K562 (cell line): ENCODE data around the gene SLC12A6. TPM values are rescaled to one million over a fixed set of nuclear protein-coding genes. Genes with fewer than 3 reads are reported as not detected.

Experiments
- ARID1B ChIP-seq: fragments of 450-650 bp; IDR thresholded peaks from 2 replicates; pipeline ENCODE4 v1.6.1; 2016; ENCODE audit warnings: antibody characterized with exemption, mild to moderate bottlenecking, inconsistent platforms
- BACH1 ChIP-seq: fragments of 200-800 bp; sonication (Bioruptor generic); IDR thresholded peaks from 2 replicates; pipeline ENCODE4 v1.6.1; 2016; ENCODE audit warnings: missing genetic modification characterization, missing compliant biosample characterization
- BHLHE40 ChIP-seq: IDR thresholded peaks from 2 replicates; pipeline ENCODE4 v1.6.1; 2011; ENCODE audit warnings: low read length, improper control_type of control experiment
- HDAC1 ChIP-seq, 2 experiments: fragments of 450-650 bp; IDR thresholded peaks; 2 replicates each; pipeline ENCODE4 v1.6.1; 2016 to 2017; ENCODE audit warnings: inconsistent platforms in 1 of 2, mild to moderate bottlenecking in 1 of 2, moderate library complexity in 1 of 2
- IFI16 ChIP-seq: fragments of 250-450 bp; sonication (Bioruptor Pico); IDR thresholded peaks from 2 replicates; pipeline ENCODE4 v2.1.2; 2022; ENCODE audit warnings: mild to moderate bottlenecking, inconsistent platforms
- MCM2 ChIP-seq: fragments of 450-650 bp; IDR thresholded peaks from 2 replicates; pipeline ENCODE4 v1.6.1; 2017; ENCODE audit warnings: low read depth, mild to moderate bottlenecking
- MEIS2 ChIP-seq: fragments of 450-650 bp; IDR thresholded peaks from 2 replicates; pipeline ENCODE4 v1.6.1; 2014; ENCODE audit warnings: mild to moderate bottlenecking; ENCODE audit not compliant: partially characterized antibody
- NFE2 ChIP-seq: IDR thresholded peaks from 2 replicates; pipeline ENCODE4 v1.6.1; 2014; ENCODE audit warnings: antibody characterized with exemption, low read depth
- THRA ChIP-seq: fragments of 450-650 bp; IDR thresholded peaks from 2 replicates; pipeline ENCODE4 v1.6.1; 2017; ENCODE audit warnings: mild to moderate bottlenecking, moderate library complexity
- TRIM24 ChIP-seq, 2 experiments: fragments of 450-650 bp; IDR thresholded peaks; 2 replicates each; pipeline ENCODE4 v1.6.1; 2016
- ZNF121 ChIP-seq: sonication (generic); formaldehyde crosslinking; conservative IDR thresholded peaks from 2 replicates; pipeline ENCODE4 v1.8.0; 2022; ENCODE audit warnings: missing genetic modification reagents
- ZNF134 ChIP-seq: fragments of 250-450 bp; sonication (Bioruptor Pico); conservative IDR thresholded peaks from 2 replicates; pipeline ENCODE4 v1.4.0; 2020
- ZNF24 ChIP-seq: fragments of 450-650 bp; IDR thresholded peaks from 2 replicates; pipeline ENCODE4 v1.6.1; 2016
- ZSCAN29 ChIP-seq: fragments of 450-650 bp; IDR thresholded peaks from 2 replicates; pipeline ENCODE4 v1.6.1; 2017
- polyA plus RNA-seq, 8 experiments: library from polyadenylated mRNA; depleted of rRNA in 4 of 8; stranded (reverse) in 5 of 8; unstranded in 3 of 8; fragments of >200 nt; fragmentation: Nextera tagmentation in 2 of 8; fragmentation: Illumina TruSeq in 1 of 8; extraction: Ambion mirVana in 2 of 8; extraction: Trizol in 1 of 8; gene quantifications; 2 replicates each; pipeline versions ENCODE4 v1.2.1 to v1.2.3, GENCODE V29; 2011 to 2014; ENCODE audit warnings: inconsistent platforms in 1 of 8, missing spikeins in 1 of 8
- total RNA-seq, 7 experiments: library from RNA; depleted of rRNA in 6 of 7; stranded (reverse); fragments of >200 nt in 6 of 7; fragmentation: Illumina TruSeq in 2 of 7; extraction: Trizol in 2 of 7; gene quantifications; 2 replicates each; pipeline versions ENCODE4 v1.2.1 to v1.2.3, GENCODE V29; 2011 to 2021; ENCODE audit warnings: low replicate concordance in 1 of 7
- TF ChIP-seq, protein P1 (sequence below), 2 experiments: fragments of 450-650 bp in 1 of 2; sonication (generic) in 1 of 2; formaldehyde crosslinking in 1 of 2; IDR thresholded peaks; 2 replicates each; pipeline versions ENCODE4 v1.7.1 to v1.9.0; 2016 to 2022; ENCODE audit warnings: inconsistent platforms in 1 of 2, mild to moderate bottlenecking in 1 of 2, missing genetic modification reagents in 1 of 2
- TF ChIP-seq, protein P2 (sequence below): fragments of 450-650 bp; IDR thresholded peaks from 2 replicates; pipeline ENCODE4 v1.7.0; 2016; ENCODE audit warnings: borderline replicate concordance

Gene SLC12A6
- total and polyA plus RNA-seq, 9 of the 15 experiments (the other 6 are each of a cell fraction or from before 2014, with no cell fraction given) = 1.4 to 16.4 (median 6.7) TPM

DNA sequence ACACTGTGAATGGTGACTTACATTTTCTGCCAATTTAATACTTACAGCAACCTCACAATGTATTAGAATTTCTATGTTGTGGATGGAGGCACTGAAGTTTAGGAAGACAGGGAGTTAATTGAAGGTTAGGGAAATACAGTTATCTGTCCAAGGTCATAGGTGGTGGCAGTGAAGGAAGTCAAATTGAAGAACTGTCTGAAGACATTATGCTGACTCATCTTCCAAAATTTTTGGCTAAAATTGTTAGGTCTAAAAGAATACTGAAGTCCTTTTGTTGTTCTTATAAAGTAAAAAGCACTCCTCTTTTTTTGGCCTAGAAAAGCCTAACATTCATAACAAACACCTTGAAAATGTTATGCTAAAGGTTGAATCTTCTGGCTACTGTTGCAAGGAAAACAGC is 85.0 kb downstream of the SLC12A6 start (continued):
- TF ChIP-seq, protein P1, sequence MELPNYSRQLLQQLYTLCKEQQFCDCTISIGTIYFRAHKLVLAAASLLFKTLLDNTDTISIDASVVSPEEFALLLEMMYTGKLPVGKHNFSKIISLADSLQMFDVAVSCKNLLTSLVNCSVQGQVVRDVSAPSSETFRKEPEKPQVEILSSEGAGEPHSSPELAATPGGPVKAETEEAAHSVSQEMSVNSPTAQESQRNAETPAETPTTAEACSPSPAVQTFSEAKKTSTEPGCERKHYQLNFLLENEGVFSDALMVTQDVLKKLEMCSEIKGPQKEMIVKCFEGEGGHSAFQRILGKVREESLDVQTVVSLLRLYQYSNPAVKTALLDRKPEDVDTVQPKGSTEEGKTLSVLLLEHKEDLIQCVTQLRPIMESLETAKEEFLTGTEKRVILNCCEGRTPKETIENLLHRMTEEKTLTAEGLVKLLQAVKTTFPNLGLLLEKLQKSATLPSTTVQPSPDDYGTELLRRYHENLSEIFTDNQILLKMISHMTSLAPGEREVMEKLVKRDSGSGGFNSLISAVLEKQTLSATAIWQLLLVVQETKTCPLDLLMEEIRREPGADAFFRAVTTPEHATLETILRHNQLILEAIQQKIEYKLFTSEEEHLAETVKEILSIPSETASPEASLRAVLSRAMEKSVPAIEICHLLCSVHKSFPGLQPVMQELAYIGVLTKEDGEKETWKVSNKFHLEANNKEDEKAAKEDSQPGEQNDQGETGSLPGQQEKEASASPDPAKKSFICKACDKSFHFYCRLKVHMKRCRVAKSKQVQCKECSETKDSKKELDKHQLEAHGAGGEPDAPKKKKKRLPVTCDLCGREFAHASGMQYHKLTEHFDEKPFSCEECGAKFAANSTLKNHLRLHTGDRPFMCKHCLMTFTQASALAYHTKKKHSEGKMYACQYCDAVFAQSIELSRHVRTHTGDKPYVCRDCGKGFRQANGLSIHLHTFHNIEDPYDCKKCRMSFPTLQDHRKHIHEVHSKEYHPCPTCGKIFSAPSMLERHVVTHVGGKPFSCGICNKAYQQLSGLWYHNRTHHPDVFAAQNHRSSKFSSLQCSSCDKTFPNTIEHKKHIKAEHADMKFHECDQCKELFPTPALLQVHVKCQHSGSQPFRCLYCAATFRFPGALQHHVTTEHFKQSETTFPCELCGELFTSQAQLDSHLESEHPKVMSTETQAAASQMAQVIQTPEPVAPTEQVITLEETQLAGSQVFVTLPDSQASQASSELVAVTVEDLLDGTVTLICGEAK (IDR thresholded peaks at IDR 0.05) = no peak
- TF ChIP-seq, protein P1 (CRISPR knock-in tag; IDR thresholded peaks at IDR 0.05) = no peak
- TF ChIP-seq TRIM24 (IDR thresholded peaks at IDR 0.05) (peak in 1 of 2 experiments; percentile 26; a peak in 1 of 4 replicates), ARID1B (peak; percentile 60), BACH1 (tag) (peak; percentile 66), BHLHE40 (no peak), MCM2 (no peak), MEIS2 (peak; percentile 50), ZNF24 (peak; percentile 53; the same call in 1 of the 2 replicates), HDAC1 (IDR thresholded peaks at IDR 0.05) (no peak), ZSCAN29 (no peak), THRA (no peak), ZNF134 (CRISPR knock-in tag) (no peak), IFI16 (no peak), ZNF121 (no peak), NFE2 (peak; percentile 96)
- TF ChIP-seq, protein P2, sequence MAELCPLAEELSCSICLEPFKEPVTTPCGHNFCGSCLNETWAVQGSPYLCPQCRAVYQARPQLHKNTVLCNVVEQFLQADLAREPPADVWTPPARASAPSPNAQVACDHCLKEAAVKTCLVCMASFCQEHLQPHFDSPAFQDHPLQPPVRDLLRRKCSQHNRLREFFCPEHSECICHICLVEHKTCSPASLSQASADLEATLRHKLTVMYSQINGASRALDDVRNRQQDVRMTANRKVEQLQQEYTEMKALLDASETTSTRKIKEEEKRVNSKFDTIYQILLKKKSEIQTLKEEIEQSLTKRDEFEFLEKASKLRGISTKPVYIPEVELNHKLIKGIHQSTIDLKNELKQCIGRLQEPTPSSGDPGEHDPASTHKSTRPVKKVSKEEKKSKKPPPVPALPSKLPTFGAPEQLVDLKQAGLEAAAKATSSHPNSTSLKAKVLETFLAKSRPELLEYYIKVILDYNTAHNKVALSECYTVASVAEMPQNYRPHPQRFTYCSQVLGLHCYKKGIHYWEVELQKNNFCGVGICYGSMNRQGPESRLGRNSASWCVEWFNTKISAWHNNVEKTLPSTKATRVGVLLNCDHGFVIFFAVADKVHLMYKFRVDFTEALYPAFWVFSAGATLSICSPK = no peak
